ENCODE measurements around the gene PRR16. TPM values are rescaled to one million over a fixed set of nuclear protein-coding genes. Genes with fewer than 3 reads are reported as not detected.

Gene PRR16
- total RNA-seq, 1 experiment from 2014 or later, result 5.0 TPM

DNA sequence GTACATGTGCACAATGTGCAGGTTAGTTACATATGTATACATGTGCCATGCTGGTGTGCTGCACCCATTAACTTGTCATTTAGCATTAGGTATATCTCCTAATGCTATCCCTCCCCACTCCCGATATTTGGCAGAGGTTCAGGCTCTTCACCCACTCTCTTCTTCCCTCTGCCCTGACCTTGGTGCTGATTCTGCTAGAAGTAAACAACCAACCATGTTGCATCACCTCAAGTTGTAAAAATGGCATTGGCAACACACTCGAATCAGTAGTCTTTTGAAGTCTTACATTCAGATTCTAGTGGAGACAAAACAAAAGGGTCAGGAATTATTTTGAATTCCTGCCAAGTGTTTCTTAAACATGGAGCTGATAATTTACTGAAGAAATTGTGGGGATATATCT lies 40.0 kb downstream of the PRR16 start:
- H3K4me3 ChIP-seq, result no peak overlapping the region
- no peaks in the 10 kb centered on the region for H3K9me3 ChIP-seq (ENCODE audit: insufficient read depth, low read depth)
- no peaks in the 10 kb centered on the region for H3K36me3 ChIP-seq (ENCODE audit: low read depth)
- BruUV-seq (replicated peaks), result no TSS peak
- H3K79me2 ChIP-seq (ENCODE audit: low read depth), result no peaks in the 10 kb centered on the region
- H3K27me3 ChIP-seq (ENCODE audit: insufficient read depth, low read depth), result no peaks in the 10 kb centered on the region
- no peak overlapping the region for H2AFZ ChIP-seq
- no peak overlapping the region for H3K27ac ChIP-seq
- no peaks in the 10 kb centered on the region for H3K9me2 ChIP-seq (ENCODE audit: insufficient read depth)
- H4K20me1 ChIP-seq (ENCODE audit: insufficient read depth), result no peaks in the 10 kb centered on the region
- POLR2A ChIA-PET (ENCODE audit: unreplicated experiment), result no interaction called here
- intact Hi-C loops (cut with micrococcal nuclease; ENCODE audit: unreplicated experiment), result no loop called here
- H3K4me2 ChIP-seq, result no peak overlapping the region
- no peak for TF ChIP-seq EZH2 (IDR thresholded peaks at IDR 0.05; ENCODE audit: low read depth)
- TF ChIP-seq, protein P1, sequence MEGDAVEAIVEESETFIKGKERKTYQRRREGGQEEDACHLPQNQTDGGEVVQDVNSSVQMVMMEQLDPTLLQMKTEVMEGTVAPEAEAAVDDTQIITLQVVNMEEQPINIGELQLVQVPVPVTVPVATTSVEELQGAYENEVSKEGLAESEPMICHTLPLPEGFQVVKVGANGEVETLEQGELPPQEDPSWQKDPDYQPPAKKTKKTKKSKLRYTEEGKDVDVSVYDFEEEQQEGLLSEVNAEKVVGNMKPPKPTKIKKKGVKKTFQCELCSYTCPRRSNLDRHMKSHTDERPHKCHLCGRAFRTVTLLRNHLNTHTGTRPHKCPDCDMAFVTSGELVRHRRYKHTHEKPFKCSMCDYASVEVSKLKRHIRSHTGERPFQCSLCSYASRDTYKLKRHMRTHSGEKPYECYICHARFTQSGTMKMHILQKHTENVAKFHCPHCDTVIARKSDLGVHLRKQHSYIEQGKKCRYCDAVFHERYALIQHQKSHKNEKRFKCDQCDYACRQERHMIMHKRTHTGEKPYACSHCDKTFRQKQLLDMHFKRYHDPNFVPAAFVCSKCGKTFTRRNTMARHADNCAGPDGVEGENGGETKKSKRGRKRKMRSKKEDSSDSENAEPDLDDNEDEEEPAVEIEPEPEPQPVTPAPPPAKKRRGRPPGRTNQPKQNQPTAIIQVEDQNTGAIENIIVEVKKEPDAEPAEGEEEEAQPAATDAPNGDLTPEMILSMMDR (conservative IDR thresholded peaks at IDR 0.05), result no peak
- CTCF ChIA-PET, result no interaction called here
- no peaks in the 10 kb centered on the region for H3K4me1 ChIP-seq (replicated peaks; ENCODE audit: insufficient read depth)
- H3F3A ChIP-seq (ENCODE audit: insufficient read depth, low read depth), result no peaks in the 10 kb centered on the region
- DNase-seq, result no peak

DNA sequence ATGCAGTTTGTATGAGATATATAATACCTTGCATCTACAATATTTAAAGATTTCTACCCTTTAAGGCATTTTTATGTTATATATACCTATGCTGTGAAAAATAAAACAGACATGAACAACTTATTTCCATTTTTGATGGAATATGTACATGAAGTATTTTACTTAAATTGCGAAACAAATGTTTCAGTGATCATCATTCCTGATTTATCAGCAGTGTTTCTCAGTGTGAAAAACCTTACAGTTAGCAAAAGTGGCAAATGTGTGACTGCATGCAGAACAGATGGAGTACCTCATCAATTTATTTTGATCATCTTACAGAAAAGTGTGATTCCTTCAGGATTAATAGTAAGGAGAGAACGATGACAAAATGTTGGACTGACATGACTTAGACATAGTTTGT lies 43.1 kb downstream of the PRR16 start:
- H2AFZ ChIP-seq, result 0 out of 2 replicates have a peak overlapping the region, but pooled peaks have one; percentile 6
- no peaks in the 10 kb centered on the region for H3K79me2 ChIP-seq (ENCODE audit: low read depth)
- H4K20me1 ChIP-seq (ENCODE audit: insufficient read depth), result no peaks in the 10 kb centered on the region
- H3K9me2 ChIP-seq (ENCODE audit: insufficient read depth), result no peaks in the 10 kb centered on the region; the same call in 1 of the 2 replicates
- POLR2A ChIA-PET (ENCODE audit: unreplicated experiment), result no interaction called here
- intact Hi-C loops (cut with micrococcal nuclease; ENCODE audit: unreplicated experiment), result no loop called here
- no peaks in the 10 kb centered on the region for H3K27me3 ChIP-seq (ENCODE audit: insufficient read depth, low read depth)
- no peak for DNase-seq
- H3K4me3 ChIP-seq, result no peak overlapping the region
- no peaks in the 10 kb centered on the region for H3K9me3 ChIP-seq (ENCODE audit: insufficient read depth, low read depth)
- CTCF ChIA-PET, result no interaction called here
- no peaks in the 10 kb centered on the region for H3K4me1 ChIP-seq (replicated peaks; ENCODE audit: insufficient read depth)
- no peak overlapping the region for H3K4me2 ChIP-seq
- TF ChIP-seq, protein P1 (conservative IDR thresholded peaks at IDR 0.05), result no peak
- TF ChIP-seq EZH2 (IDR thresholded peaks at IDR 0.05; ENCODE audit: low read depth), result no peak
- H3K36me3 ChIP-seq (ENCODE audit: low read depth), result no peaks in the 10 kb centered on the region
- no peak overlapping the region for H3K27ac ChIP-seq
- BruUV-seq (replicated peaks), result no TSS peak
- H3F3A ChIP-seq (ENCODE audit: insufficient read depth, low read depth), result no peaks in the 10 kb centered on the region

DNA sequence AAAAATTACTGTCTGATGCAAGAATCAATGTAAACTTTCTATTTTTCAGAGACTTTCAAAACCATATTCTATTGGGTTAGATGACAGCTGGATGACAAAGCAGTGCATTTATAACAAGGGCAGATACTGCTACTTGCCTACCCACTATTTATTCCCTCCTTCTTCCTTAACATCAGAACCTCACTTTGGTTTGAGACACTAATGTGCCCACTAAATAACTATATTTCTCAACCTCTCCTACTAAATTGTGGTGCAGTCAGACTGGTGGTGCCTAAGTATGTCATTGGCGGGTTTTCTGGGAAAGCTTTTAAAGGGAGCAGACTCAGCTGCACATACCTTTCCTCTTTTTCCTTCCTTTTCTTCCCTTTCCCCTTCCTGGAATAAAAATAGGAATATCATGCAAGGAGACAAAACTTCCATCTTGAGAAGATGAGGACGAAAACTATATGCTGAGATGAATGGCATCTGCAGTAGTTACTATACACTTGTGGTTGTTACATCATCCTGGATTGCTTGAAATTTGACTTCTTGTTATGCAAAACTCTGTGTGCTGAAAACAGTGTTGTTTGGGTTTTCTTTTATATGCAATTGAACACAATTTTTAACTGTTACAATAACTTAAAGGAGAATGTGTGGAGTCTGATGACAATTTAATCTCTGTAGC lies 43.8 kb downstream of the PRR16 start:
- BruUV-seq (replicated peaks), result no TSS peak

More for the DNA sequence above, 43.8 kb downstream of the PRR16 start:
- Histone ChIP-seq H3F3A (ENCODE audit: insufficient read depth, low read depth) (no peaks in the 10 kb centered on the region), H3K4me1 (replicated peaks; ENCODE audit: insufficient read depth) (no peaks in the 10 kb centered on the region), H2AFZ (no peak overlapping the region), H3K79me2 (ENCODE audit: low read depth) (no peaks in the 10 kb centered on the region), H3K36me3 (ENCODE audit: low read depth) (no peaks in the 10 kb centered on the region), H4K20me1 (ENCODE audit: insufficient read depth) (no peaks in the 10 kb centered on the region), H3K27me3 (ENCODE audit: insufficient read depth, low read depth) (no peaks in the 10 kb centered on the region), H3K4me3 (no peak overlapping the region), H3K27ac (no peak overlapping the region), H3K9me3 (ENCODE audit: insufficient read depth, low read depth) (no peaks in the 10 kb centered on the region), H3K4me2 (no peak overlapping the region), H3K9me2 (ENCODE audit: insufficient read depth) (no peaks in the 10 kb centered on the region; the same call in 1 of the 2 replicates)
- DNase-seq, result no peak
- TF ChIP-seq, protein P1 (conservative IDR thresholded peaks at IDR 0.05), result no peak
- TF ChIP-seq EZH2 (IDR thresholded peaks at IDR 0.05; ENCODE audit: low read depth), result no peak
- ChIA-PET POLR2A (ENCODE audit: unreplicated experiment) (no interaction called here), CTCF (no interaction called here)
- intact Hi-C loops (cut with micrococcal nuclease; ENCODE audit: unreplicated experiment), result no loop called here
